ENCODE results near the gene CRTAC1.

GRCh38 chr10:97852840-97853405 is 177.5 kb downstream of the CRTAC1 start:
- TF ChIP-seq CTCF (IDR thresholded peaks at IDR 0.05) (no peak), POLR2A (IDR thresholded peaks at IDR 0.05) (no peak)

Data from lower leg skin (tissue), 3 donors.